Measurements from ENCODE around the gene FREM1.

DNA sequence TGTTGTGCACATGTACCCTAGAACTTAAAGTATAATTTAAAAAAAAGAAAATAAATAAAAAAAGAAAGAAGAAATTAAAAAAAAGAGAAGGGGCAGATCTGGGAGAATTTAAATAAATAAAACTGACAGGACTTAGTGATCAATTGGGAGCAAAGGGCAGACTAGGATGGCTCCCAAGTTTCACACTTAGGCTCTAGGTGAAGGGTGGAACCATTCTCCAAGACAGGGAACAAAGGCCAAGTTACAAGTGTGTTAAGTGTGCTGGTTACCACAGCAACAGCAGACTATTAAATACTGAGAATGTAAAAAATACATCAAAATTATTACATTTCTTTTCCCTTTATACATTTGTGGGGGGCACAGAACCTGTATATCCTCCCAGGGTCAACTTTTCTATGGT lies 224.1 kb downstream of the FREM1 start:
- TF ChIP-seq, protein P1, sequence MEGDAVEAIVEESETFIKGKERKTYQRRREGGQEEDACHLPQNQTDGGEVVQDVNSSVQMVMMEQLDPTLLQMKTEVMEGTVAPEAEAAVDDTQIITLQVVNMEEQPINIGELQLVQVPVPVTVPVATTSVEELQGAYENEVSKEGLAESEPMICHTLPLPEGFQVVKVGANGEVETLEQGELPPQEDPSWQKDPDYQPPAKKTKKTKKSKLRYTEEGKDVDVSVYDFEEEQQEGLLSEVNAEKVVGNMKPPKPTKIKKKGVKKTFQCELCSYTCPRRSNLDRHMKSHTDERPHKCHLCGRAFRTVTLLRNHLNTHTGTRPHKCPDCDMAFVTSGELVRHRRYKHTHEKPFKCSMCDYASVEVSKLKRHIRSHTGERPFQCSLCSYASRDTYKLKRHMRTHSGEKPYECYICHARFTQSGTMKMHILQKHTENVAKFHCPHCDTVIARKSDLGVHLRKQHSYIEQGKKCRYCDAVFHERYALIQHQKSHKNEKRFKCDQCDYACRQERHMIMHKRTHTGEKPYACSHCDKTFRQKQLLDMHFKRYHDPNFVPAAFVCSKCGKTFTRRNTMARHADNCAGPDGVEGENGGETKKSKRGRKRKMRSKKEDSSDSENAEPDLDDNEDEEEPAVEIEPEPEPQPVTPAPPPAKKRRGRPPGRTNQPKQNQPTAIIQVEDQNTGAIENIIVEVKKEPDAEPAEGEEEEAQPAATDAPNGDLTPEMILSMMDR (IDR thresholded peaks at IDR 0.05; ENCODE audit: low read length), result no peak
- no peak for TF ChIP-seq EZH2 (IDR thresholded peaks at IDR 0.05; ENCODE audit: borderline replicate concordance, low read length)
